WTC11 (cell line): ENCODE data around the gene TRAIP. TPM values are rescaled to one million over a fixed set of nuclear protein-coding genes. Genes with fewer than 3 reads are reported as not detected.
"Not testable (repeated sequence)": the region's sequence is repeated elsewhere in the genome, so short reads cannot be mapped to it uniquely, and the experiment has no call there.

Experiments
- ATAC-seq: fragments of 200-7000 bp; cut with Tn5 transposase; 2 replicates; pipeline ENCODE4 v1.10.0; 2021; ENCODE audit warnings: mild to moderate bottlenecking, moderate library complexity
- CTCF ChIA-PET: fragments of 300-600 bp; sonication (Branson Sonifier 250); formaldehyde crosslinking; loops from one replicate; lab custom pipeline; 2021; ENCODE audit warnings: antibody characterized with exemption; lab: Charles Lee
- POLR2A ChIA-PET: fragments of 350-600 bp; sonication (Branson Sonifier 250); formaldehyde crosslinking; loops from one replicate; lab custom pipeline; 2021; ENCODE audit warnings: antibody characterized with exemption; lab: Charles Lee
- DNase-seq: peaks from one replicate; pipeline ENCODE4 v3.0.0; 2021; ENCODE audit warnings: low spot score
- H3K27ac Mint-ChIP-seq: 2 replicates; pipeline ENCODE4 v1.8.0; 2021; ENCODE audit warnings: mixed read lengths
- H3K27me3 Mint-ChIP-seq: 2 replicates; pipeline ENCODE4 v1.8.0; 2021; ENCODE audit warnings: low read depth, mild to moderate bottlenecking, moderate library complexity, mixed read lengths
- H3K36me3 Mint-ChIP-seq: 2 replicates; pipeline ENCODE4 v1.8.0; 2021; ENCODE audit warnings: mixed read lengths
- H3K4me1 Mint-ChIP-seq: 2 replicates; pipeline ENCODE4 v1.8.0; 2022; ENCODE audit warnings: mixed read lengths
- H3K4me3 Mint-ChIP-seq: 2 replicates; pipeline ENCODE4 v1.8.0; 2021; ENCODE audit warnings: mild to moderate bottlenecking, moderate library complexity, mixed read lengths
- H3K9me3 Mint-ChIP-seq: 2 replicates; pipeline ENCODE4 v1.8.0; 2021; ENCODE audit warnings: mixed read lengths
- AR ChIP-seq: fragments of 250-450 bp; sonication (Bioruptor Pico); IDR thresholded peaks from 2 replicates; pipeline ENCODE4 v1.9.0; 2021; ENCODE audit warnings: mild to moderate bottlenecking
- E2F1 ChIP-seq: sonication (generic); formaldehyde crosslinking; IDR thresholded peaks from 2 replicates; pipeline ENCODE4 v1.8.0; 2022; ENCODE audit warnings: mild to moderate bottlenecking, missing genetic modification reagents
- JAZF1 ChIP-seq: fragments of 250-450 bp; sonication (Bioruptor Pico); IDR thresholded peaks from 2 replicates; pipeline ENCODE4 v1.9.0; 2021; ENCODE audit warnings: moderate library complexity, mild to moderate bottlenecking, inconsistent platforms
- KAT7 ChIP-seq: sonication (generic); formaldehyde crosslinking; IDR thresholded peaks from 2 replicates; pipeline ENCODE4 v1.8.1; 2023; ENCODE audit warnings: missing genetic modification reagents, mild to moderate bottlenecking, borderline replicate concordance
- MYBL2 ChIP-seq: sonication (generic); formaldehyde crosslinking; IDR thresholded peaks from 2 replicates; pipeline ENCODE4 v1.8.1; 2023; ENCODE audit warnings: mild to moderate bottlenecking, moderate library complexity, missing genetic modification reagents
- ZBTB21 ChIP-seq: sonication (generic); formaldehyde crosslinking; IDR thresholded peaks from 2 replicates; pipeline ENCODE4 v1.8.1; 2023; ENCODE audit warnings: mild to moderate bottlenecking, missing genetic modification reagents, borderline replicate concordance
- ZNF121 ChIP-seq: sonication (generic); formaldehyde crosslinking; IDR thresholded peaks from 2 replicates; pipeline ENCODE4 v1.8.0; 2023; ENCODE audit warnings: missing genetic modification reagents
- ZNF281 ChIP-seq: sonication (generic); formaldehyde crosslinking; IDR thresholded peaks from 2 replicates; pipeline ENCODE4 v1.8.0; 2023; ENCODE audit warnings: mild to moderate bottlenecking, missing genetic modification reagents
- ZNF512 ChIP-seq: sonication (generic); formaldehyde crosslinking; IDR thresholded peaks from 2 replicates; pipeline ENCODE4 v1.8.1; 2022; ENCODE audit warnings: missing genetic modification reagents, borderline replicate concordance
- total RNA-seq: library from RNA; stranded (reverse); gene quantifications from 3 replicates; pipeline ENCODE4 v1.2.3, GENCODE V29; 2021
- TF ChIP-seq, protein P1 (sequence below): fragments of 250-450 bp; sonication (Bioruptor Pico); IDR thresholded peaks from 2 replicates; pipeline ENCODE4 v1.9.0; 2021; ENCODE audit warnings: moderate library complexity, mild to moderate bottlenecking, inconsistent platforms, borderline replicate concordance
- TF ChIP-seq, protein P2 (sequence below): sonication (generic); formaldehyde crosslinking; IDR thresholded peaks from 2 replicates; pipeline ENCODE4 v1.8.1; 2022; ENCODE audit warnings: low read depth, mild to moderate bottlenecking, moderate library complexity, missing genetic modification reagents, borderline replicate concordance
- TF ChIP-seq, protein P3 (sequence below): sonication (generic); formaldehyde crosslinking; IDR thresholded peaks from 2 replicates; pipeline ENCODE4 v1.8.1; 2023; ENCODE audit warnings: mild to moderate bottlenecking, missing genetic modification reagents, moderate library complexity

TRAIP gene
- total RNA-seq, 1 experiment from 2014 or later, result 25.9 TPM

DNA sequence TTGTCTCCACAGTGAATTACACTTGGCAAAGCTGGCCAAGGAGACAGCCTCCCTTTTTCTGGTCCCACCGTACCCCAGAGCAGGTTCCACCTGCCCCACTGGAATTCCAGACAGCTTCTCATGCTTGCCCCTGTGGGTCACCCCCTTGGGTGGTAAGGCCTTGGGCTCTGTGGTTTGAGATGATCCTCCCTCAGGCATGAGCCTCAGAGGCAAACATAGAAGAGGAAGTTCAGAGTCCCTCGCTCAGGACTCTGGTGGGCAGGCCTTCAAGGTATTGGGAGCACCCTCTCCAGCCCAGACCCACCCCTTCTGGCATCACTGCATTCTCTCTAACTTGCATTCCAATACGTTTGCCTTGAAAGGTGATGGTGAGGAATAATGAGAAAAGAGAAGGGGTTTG, 25.0 kb downstream of the TRAIP start (continued):
- TF ChIP-seq, protein P1, sequence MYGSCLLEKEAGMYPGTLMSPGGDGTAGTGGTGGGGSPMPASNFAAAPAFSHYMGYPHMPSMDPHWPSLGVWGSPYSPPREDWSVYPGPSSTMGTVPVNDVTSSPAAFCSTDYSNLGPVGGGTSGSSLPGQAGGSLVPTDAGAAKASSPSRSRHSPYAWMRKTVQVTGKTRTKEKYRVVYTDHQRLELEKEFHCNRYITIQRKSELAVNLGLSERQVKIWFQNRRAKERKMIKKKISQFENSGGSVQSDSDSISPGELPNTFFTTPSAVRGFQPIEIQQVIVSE (CRISPR knock-in tag), result no peak
- TF ChIP-seq, protein P2, sequence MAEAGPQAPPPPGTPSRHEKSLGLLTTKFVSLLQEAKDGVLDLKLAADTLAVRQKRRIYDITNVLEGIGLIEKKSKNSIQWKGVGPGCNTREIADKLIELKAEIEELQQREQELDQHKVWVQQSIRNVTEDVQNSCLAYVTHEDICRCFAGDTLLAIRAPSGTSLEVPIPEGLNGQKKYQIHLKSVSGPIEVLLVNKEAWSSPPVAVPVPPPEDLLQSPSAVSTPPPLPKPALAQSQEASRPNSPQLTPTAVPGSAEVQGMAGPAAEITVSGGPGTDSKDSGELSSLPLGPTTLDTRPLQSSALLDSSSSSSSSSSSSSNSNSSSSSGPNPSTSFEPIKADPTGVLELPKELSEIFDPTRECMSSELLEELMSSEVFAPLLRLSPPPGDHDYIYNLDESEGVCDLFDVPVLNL (CRISPR knock-in tag), result no peak

GRCh38 chr3:49826016-49826415, 30.3 kb downstream of the TRAIP start:
- ChIA-PET POLR2A (interaction anchor here (0.5 kb wide), 1 partner anchor 200 kb away, joined by 3 read pairs; no protein-coding TSS in a partner anchor), CTCF (interaction anchor here (0.7 to 2.5 kb wide), 9 partner anchors 9 to 125 kb away, joined by 3 to 14 read pairs (median 5); partner anchors contain the start of genes INKA1 and MON1A)
- no peak for ATAC-seq
- Mint-ChIP-seq H3K4me1 (no peaks in the 10 kb centered on the region), H3K27ac (no peak overlapping the region), H3K4me3 (no peak overlapping the region), H3K9me3 (no peaks in the 10 kb centered on the region), H3K36me3 (peaks cover 15% of the 10 kb centered on the region), H3K27me3 (no peaks in the 10 kb centered on the region)
- TF ChIP-seq MYBL2, result no peak
- no peak for DNase-seq

GRCh38 chr3:49823131-49823530, 33.2 kb downstream of the TRAIP start:
- ATAC-seq, H3K9me3 Mint-ChIP-seq, H3K4me3 Mint-ChIP-seq, H3K27me3 Mint-ChIP-seq, H3K36me3 Mint-ChIP-seq, DNase-seq, H3K4me1 Mint-ChIP-seq, H3K27ac Mint-ChIP-seq, POLR2A ChIA-PET: not testable (repeated sequence)
- CTCF ChIA-PET, result interaction anchor here (0.8 to 1.0 kb wide), 2 partner anchors 20 to 122 kb away, joined by 3 read pairs; partner anchors contain the start of gene INKA1

DNA sequence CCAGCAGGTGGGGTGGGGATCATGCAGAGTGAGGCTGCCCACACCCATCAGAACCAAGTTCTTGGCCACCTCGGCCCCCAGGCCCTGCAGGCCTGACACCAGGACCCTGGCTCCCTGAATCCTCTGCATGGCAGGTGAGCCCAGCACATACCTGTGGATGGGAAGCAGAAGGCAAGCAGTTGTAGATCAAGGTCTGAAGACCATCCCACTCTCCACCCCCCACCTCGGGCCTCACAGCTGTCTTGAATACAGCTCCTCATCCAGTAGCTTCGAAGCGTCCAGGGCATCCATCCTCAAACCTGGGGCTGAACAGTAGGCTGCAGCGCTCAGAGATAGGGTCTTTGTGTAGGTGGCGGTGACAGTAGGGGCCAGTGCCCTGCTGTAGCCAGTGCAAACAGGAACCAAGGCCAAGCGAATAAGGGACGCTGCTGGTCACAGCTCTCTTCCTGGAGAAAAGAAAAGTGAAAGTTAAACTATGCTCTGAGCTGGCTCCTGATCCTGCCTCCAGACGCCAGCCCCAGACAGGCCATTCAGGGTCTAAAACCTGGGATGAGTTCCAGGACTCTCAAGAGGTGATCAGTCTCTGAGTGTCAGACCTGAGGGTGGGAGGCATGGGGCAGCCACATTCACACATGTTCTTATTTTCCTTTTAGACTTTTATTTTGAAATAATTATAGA, 42.7 kb downstream of the TRAIP start, which contains the start of gene UBA7:
Gene UBA7 (minus strand): TSS at position 457 of the 678 bp plus-strand sequence. CDS start 166 bp downstream, at position 291.
- no peak within 1 kb of the TSS for H3K27ac Mint-ChIP-seq
- H3K36me3 Mint-ChIP-seq, result no peaks in the 10 kb centered on the region
- no peaks in the 10 kb centered on the region for H3K4me1 Mint-ChIP-seq
- POLR2A ChIA-PET, result no interaction called here
- no peak within 1 kb of the TSS for H3K4me3 Mint-ChIP-seq
- no peak for TF ChIP-seq ZNF281 (CRISPR knock-in tag)
- no peak for TF ChIP-seq KAT7 (CRISPR knock-in tag)
- no peak for TF ChIP-seq E2F1 (CRISPR knock-in tag)
- TF ChIP-seq ZBTB21 (CRISPR knock-in tag), result no peak
- TF ChIP-seq, protein P3, sequence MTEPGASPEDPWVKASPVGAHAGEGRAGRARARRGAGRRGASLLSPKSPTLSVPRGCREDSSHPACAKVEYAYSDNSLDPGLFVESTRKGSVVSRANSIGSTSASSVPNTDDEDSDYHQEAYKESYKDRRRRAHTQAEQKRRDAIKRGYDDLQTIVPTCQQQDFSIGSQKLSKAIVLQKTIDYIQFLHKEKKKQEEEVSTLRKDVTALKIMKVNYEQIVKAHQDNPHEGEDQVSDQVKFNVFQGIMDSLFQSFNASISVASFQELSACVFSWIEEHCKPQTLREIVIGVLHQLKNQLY (CRISPR knock-in tag), result no peak
- TF ChIP-seq AR (CRISPR knock-in tag), result no peak
- no peak for TF ChIP-seq ZNF512 (CRISPR knock-in tag)
- no peak for TF ChIP-seq JAZF1
- TF ChIP-seq ZNF121 (CRISPR knock-in tag), result no peak
- TF ChIP-seq, all 79 proteins: peak for 0
- Mint-ChIP-seq H3K9me3 (no peaks in the 10 kb centered on the region), H3K27me3 (no peaks in the 10 kb centered on the region)
- ATAC-seq (no peak), DNase-seq (no peak)
- CTCF ChIA-PET, result interaction anchor here (1.2 to 2.5 kb wide), 4 partner anchors 10 to 94 kb away, joined by 4 to 12 read pairs (median 6); partner anchors contain the start of genes AMIGO3 and INKA1
